Measurements from ENCODE around the gene CRCP. TPM values are rescaled to one million over a fixed set of nuclear protein-coding genes. Genes with fewer than 3 reads are reported as not detected.

Gene CRCP
- total and polyA plus RNA-seq, 10 of the 15 experiments (the other 5 are each of a cell fraction or from before 2014, with no cell fraction given): 12.4 to 33.8 (median 29.1) TPM

DNA sequence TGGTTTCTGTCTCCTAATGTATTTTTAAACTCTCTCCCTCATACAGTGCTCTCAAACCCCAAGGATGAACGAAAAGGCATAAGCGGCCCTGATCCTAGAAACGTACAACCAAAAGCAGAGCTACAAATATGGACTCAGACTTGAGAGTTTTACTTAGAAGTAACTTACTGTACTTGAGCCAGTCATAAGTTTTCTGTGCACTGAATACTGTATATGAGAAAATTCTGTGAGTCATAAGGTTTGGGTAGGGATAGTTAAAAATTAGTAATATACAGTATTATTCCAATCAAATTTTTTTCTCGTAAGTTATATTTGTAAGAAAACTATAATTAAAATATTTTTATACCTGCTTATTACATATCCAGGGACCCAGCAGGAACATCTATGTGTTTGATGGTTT is 44.9 kb upstream of the CRCP start:
- no peak overlapping the region for H3K27ac ChIP-seq (ENCODE audit: control insufficient read depth, insufficient read depth)
- intact Hi-C loops (cut with micrococcal nuclease; ENCODE audit: unreplicated experiment): no loop called here
- SMC1A ChIA-PET (ENCODE audit: uncharacterized antibody, unreplicated experiment): interaction anchor here (0.6 kb wide), 1 partner anchor 149 kb away, joined by 4 read pairs; no protein-coding TSS in a partner anchor
- ATAC-seq (no peak; the same call in 2 of the 3 replicates), DNase-seq (ENCODE audit: low read depth, low spot score) (no peak), FAIRE-seq (no peak)
- H3K9ac ChIP-seq (ENCODE audit: control insufficient read depth, insufficient read depth, low read length): no peak overlapping the region
- no peak overlapping the region for H3K4me2 ChIP-seq (ENCODE audit: control insufficient read depth, insufficient read depth)
- H3K36me3 ChIP-seq (ENCODE audit: control insufficient read depth in 2 of 2, insufficient read depth in 2 of 2, low read length in 1 of 2): no peaks in the 10 kb centered on the region
- no peaks in the 10 kb centered on the region; a peak in 1 of 4 replicates for H3K27me3 ChIP-seq (replicated peaks in 1 of 2; ENCODE audit: control insufficient read depth in 2 of 2, insufficient read depth in 2 of 2, low read length in 1 of 2)
- CTCF ChIA-PET: interaction anchor here (0.6 kb wide), 1 partner anchor 51 kb away, joined by 3 read pairs; no protein-coding TSS in a partner anchor
- H3K4me3 ChIP-seq: no peak overlapping the region
- BruUV-seq (replicated peaks): no TSS peak
- 49% methylated on average over 4 of the region's 4 CpGs for WGBS (ENCODE audit: insufficient coverage, insufficient replicate concordance, low lambda C conversion rate, missing lambda C conversion rate)
- in situ Hi-C loops (cut with MboI): no loop called here
- POLR2A ChIA-PET: no interaction called here
- no peaks in the 10 kb centered on the region for H3K79me2 ChIP-seq (ENCODE audit: control insufficient read depth, insufficient read depth, low read length)
- no peaks in the 10 kb centered on the region for H4K20me1 ChIP-seq (ENCODE audit: control insufficient read depth, insufficient read depth)
- no peaks in the 10 kb centered on the region; the same call in 2 of the 3 replicates for H3K9me3 ChIP-seq (replicated peaks; ENCODE audit: control insufficient read depth, insufficient read depth, low read length)
- no peaks in the 10 kb centered on the region for H3K4me1 ChIP-seq (ENCODE audit: control insufficient read depth, insufficient read depth, low read length)
- H2AFZ ChIP-seq (ENCODE audit: control insufficient read depth, low read depth, low read length): no peak overlapping the region
- RAD21 ChIA-PET (ENCODE audit: unreplicated experiment): interaction anchor here (3.7 kb wide), 1 partner anchor 39 kb away, joined by 31 read pairs; no protein-coding TSS in a partner anchor
- TF ChIP-seq IKZF2 (IDR thresholded peaks at IDR 0.05) (no peak), GABPA (IDR thresholded peaks at IDR 0.05; ENCODE audit: low read depth) (no peak), MXI1 (IDR thresholded peaks at IDR 0.05; ENCODE audit: low read depth, low read length) (no peak), ZNF274 (IDR thresholded peaks at IDR 0.05; ENCODE audit: insufficient read depth, insufficient read length) (no peak), STAT3 (IDR thresholded peaks at IDR 0.05; ENCODE audit: low read depth, low read length) (no peak), RELB (IDR thresholded peaks at IDR 0.05; ENCODE audit: low read depth) (no peak), ASH2L (IDR thresholded peaks at IDR 0.05; ENCODE audit: borderline replicate concordance, low read depth) (no peak), WRNIP1 (IDR thresholded peaks at IDR 0.05; ENCODE audit: borderline replicate concordance, low read depth, low read length) (no peak), ZSCAN29 (IDR thresholded peaks at IDR 0.05) (no peak), ZNF592 (IDR thresholded peaks at IDR 0.05) (no peak)
- TF ChIP-seq, protein P1, sequence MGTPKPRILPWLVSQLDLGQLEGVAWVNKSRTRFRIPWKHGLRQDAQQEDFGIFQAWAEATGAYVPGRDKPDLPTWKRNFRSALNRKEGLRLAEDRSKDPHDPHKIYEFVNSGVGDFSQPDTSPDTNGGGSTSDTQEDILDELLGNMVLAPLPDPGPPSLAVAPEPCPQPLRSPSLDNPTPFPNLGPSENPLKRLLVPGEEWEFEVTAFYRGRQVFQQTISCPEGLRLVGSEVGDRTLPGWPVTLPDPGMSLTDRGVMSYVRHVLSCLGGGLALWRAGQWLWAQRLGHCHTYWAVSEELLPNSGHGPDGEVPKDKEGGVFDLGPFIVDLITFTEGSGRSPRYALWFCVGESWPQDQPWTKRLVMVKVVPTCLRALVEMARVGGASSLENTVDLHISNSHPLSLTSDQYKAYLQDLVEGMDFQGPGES (IDR thresholded peaks at IDR 0.05): no peak
- TF ChIP-seq, protein P2, sequence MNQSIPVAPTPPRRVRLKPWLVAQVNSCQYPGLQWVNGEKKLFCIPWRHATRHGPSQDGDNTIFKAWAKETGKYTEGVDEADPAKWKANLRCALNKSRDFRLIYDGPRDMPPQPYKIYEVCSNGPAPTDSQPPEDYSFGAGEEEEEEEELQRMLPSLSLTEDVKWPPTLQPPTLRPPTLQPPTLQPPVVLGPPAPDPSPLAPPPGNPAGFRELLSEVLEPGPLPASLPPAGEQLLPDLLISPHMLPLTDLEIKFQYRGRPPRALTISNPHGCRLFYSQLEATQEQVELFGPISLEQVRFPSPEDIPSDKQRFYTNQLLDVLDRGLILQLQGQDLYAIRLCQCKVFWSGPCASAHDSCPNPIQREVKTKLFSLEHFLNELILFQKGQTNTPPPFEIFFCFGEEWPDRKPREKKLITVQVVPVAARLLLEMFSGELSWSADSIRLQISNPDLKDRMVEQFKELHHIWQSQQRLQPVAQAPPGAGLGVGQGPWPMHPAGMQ (IDR thresholded peaks at IDR 0.05; ENCODE audit: borderline replicate concordance): no peak
- TF ChIP-seq, protein P3, sequence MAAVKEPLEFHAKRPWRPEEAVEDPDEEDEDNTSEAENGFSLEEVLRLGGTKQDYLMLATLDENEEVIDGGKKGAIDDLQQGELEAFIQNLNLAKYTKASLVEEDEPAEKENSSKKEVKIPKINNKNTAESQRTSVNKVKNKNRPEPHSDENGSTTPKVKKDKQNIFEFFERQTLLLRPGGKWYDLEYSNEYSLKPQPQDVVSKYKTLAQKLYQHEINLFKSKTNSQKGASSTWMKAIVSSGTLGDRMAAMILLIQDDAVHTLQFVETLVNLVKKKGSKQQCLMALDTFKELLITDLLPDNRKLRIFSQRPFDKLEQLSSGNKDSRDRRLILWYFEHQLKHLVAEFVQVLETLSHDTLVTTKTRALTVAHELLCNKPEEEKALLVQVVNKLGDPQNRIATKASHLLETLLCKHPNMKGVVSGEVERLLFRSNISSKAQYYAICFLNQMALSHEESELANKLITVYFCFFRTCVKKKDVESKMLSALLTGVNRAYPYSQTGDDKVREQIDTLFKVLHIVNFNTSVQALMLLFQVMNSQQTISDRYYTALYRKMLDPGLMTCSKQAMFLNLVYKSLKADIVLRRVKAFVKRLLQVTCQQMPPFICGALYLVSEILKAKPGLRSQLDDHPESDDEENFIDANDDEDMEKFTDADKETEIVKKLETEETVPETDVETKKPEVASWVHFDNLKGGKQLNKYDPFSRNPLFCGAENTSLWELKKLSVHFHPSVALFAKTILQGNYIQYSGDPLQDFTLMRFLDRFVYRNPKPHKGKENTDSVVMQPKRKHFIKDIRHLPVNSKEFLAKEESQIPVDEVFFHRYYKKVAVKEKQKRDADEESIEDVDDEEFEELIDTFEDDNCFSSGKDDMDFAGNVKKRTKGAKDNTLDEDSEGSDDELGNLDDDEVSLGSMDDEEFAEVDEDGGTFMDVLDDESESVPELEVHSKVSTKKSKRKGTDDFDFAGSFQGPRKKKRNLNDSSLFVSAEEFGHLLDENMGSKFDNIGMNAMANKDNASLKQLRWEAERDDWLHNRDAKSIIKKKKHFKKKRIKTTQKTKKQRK (IDR thresholded peaks at IDR 0.05; ENCODE audit: low read depth, low read length): no peak
